ENCODE data around the gene THADA.

DNA sequence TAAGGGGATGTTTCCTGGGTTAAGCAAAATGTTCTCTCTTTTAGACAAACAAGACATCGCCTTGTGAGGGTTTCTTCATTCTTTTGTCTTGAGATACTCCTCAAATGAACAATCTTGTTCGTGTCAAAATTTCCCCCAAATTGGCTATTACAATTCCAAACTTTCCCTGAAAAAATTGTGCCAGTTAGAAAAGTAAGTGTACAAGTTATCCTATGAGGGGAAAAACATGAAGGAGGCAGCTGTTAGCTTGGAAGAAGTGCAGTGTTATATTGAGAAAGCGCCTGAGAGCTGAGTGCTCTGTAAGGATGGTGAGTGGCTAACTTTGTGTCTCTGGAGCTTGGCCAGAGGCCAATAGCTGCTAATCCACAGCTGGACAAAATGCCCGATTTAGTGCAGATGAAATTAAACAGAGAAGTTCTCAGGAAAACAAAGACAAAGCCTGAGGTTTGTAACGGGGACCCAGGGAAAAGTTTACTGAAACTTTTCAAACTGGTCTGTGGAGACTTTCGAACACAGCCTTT is 27.2 kb upstream of the THADA start:
- no peak for TF ChIP-seq EP300 (IDR thresholded peaks at IDR 0.05)
- TF ChIP-seq, protein P1, sequence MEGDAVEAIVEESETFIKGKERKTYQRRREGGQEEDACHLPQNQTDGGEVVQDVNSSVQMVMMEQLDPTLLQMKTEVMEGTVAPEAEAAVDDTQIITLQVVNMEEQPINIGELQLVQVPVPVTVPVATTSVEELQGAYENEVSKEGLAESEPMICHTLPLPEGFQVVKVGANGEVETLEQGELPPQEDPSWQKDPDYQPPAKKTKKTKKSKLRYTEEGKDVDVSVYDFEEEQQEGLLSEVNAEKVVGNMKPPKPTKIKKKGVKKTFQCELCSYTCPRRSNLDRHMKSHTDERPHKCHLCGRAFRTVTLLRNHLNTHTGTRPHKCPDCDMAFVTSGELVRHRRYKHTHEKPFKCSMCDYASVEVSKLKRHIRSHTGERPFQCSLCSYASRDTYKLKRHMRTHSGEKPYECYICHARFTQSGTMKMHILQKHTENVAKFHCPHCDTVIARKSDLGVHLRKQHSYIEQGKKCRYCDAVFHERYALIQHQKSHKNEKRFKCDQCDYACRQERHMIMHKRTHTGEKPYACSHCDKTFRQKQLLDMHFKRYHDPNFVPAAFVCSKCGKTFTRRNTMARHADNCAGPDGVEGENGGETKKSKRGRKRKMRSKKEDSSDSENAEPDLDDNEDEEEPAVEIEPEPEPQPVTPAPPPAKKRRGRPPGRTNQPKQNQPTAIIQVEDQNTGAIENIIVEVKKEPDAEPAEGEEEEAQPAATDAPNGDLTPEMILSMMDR (IDR thresholded peaks at IDR 0.05): no peak
